Activated effector memory CD4-positive, alpha-beta T cell treated with anti-CD3 and anti-CD28 coated beads, Interleukin-2, amount 50 U/mL, for 16 hours (primary cell): ENCODE measurements around the gene POLR3A.
A peak's percentile ranks its signal among the peaks of the same experiment; 100 is the strongest.

ENCODE experiments used
- DNase-seq: peaks from one replicate; pipeline ENCODE4 v3.0.0-alpha.2; 2020

The POLR3A gene

GRCh38 chr10:78046711-78047269 lies 17.5 kb upstream of the POLR3A start:
- no peak for DNase-seq

GRCh38 chr10:78045856-78046255 lies 16.5 kb upstream of the POLR3A start:
- no peak for DNase-seq

- peak; percentile 66 for DNase-seq
Observed at GRCh38 chr10:78045237-78045636, 15.9 kb upstream of the POLR3A start.

GRCh38 chr10:78044699-78045098 lies 15.4 kb upstream of the POLR3A start:
- DNase-seq, result no peak

- DNase-seq, result no peak
Observed at GRCh38 chr10:78044179-78044578, 14.9 kb upstream of the POLR3A start.

GRCh38 chr10:78042752-78043104 lies 13.4 kb upstream of the POLR3A start:
- no peak for DNase-seq

GRCh38 chr10:78042058-78042751 lies 12.9 kb upstream of the POLR3A start:
- no peak for DNase-seq

GRCh38 chr10:78041170-78042057 lies 12.1 kb upstream of the POLR3A start:
- DNase-seq, result no peak

GRCh38 chr10:78039743-78040142 lies 10.4 kb upstream of the POLR3A start:
- no peak for DNase-seq

GRCh38 chr10:78038791-78039547 lies 9.7 kb upstream of the POLR3A start:
- DNase-seq, result no peak

- no peak for DNase-seq
Observed at GRCh38 chr10:78038105-78038504, 8.8 kb upstream of the POLR3A start.

- no peak for DNase-seq
Observed at GRCh38 chr10:78035933-78036583, 6.7 kb upstream of the POLR3A start.

GRCh38 chr10:78035437-78035836 lies 6.1 kb upstream of the POLR3A start:
- DNase-seq, result no peak

- DNase-seq, result no peak
Observed at GRCh38 chr10:78035025-78035424, 5.7 kb upstream of the POLR3A start.

GRCh38 chr10:78033637-78034470 lies 4.5 kb upstream of the POLR3A start, which contains the start of gene RPS24:
RPS24 (plus strand) TSS chr10:78033863; CDS start chr10:78033902, 39 bp downstream.
- peak; percentile 98 for DNase-seq

- DNase-seq, result no peak
Observed at GRCh38 chr10:78033387-78033636, 4.0 kb upstream of the POLR3A start.

GRCh38 chr10:78028438-78029268 lies 662 bp downstream of the POLR3A start:
- DNase-seq, result no peak

- no peak for DNase-seq
Observed at GRCh38 chr10:78025685-78026364, 3.5 kb downstream of the POLR3A start.

GRCh38 chr10:78023741-78024140 lies 5.6 kb downstream of the POLR3A start:
- DNase-seq, result no peak

- no peak for DNase-seq
Observed at GRCh38 chr10:78021201-78021600, 8.1 kb downstream of the POLR3A start.
